Endothelial cell (in vitro differentiated cells): ENCODE data around the gene MT1A. TPM values are rescaled to one million over a fixed set of nuclear protein-coding genes. Genes with fewer than 3 reads are reported as not detected.

ENCODE experiments used
- DNase-seq: peaks from one replicate; pipeline ENCODE4 v3.0.0; 2021; ENCODE audit warnings: low spot score
- H3K27ac Mint-ChIP-seq: one replicate; pipeline ENCODE4 v1.8.0; 2021; ENCODE audit warnings: mixed read lengths, inconsistent platforms; ENCODE audit not compliant: unreplicated experiment
- H3K27me3 Mint-ChIP-seq: one replicate; pipeline ENCODE4 v1.8.0; 2021; ENCODE audit warnings: mild to moderate bottlenecking, moderate library complexity, mixed read lengths, inconsistent platforms; ENCODE audit not compliant: unreplicated experiment
- H3K36me3 Mint-ChIP-seq: one replicate; pipeline ENCODE4 v1.8.0; 2021; ENCODE audit warnings: mild to moderate bottlenecking, low read depth, mixed read lengths, inconsistent platforms; ENCODE audit not compliant: unreplicated experiment
- H3K4me1 Mint-ChIP-seq: one replicate; pipeline ENCODE4 v1.8.0; 2021; ENCODE audit warnings: mild to moderate bottlenecking, mixed read lengths, inconsistent platforms; ENCODE audit not compliant: unreplicated experiment
- H3K4me3 Mint-ChIP-seq: one replicate; pipeline ENCODE4 v1.8.0; 2021; ENCODE audit warnings: mild to moderate bottlenecking, mixed read lengths, inconsistent platforms; ENCODE audit not compliant: unreplicated experiment
- H3K9me3 Mint-ChIP-seq: one replicate; pipeline ENCODE4 v1.8.0; 2021; ENCODE audit warnings: mixed read lengths, inconsistent platforms; ENCODE audit not compliant: unreplicated experiment
- total RNA-seq: library from RNA; stranded (reverse); fragmentation: NEBNext Ultra II Directional; extraction: Animal tissue kit (Norgen Biotek cat#: 25700); gene quantifications from one replicate; pipeline ENCODE4 v1.2.1, GENCODE V29; 2021; ENCODE audit not compliant: unreplicated experiment
- TF ChIP-seq, protein P1 (sequence below): fragments of 200-600 bp; sonication (generic); IDR thresholded peaks from one replicate; pipeline ENCODE4 v1.5.0; 2021; ENCODE audit warnings: antibody characterized with exemption; ENCODE audit not compliant: unreplicated experiment

The MT1A gene
- total RNA-seq, 1 donor from 2014 or later = not detected

DNA sequence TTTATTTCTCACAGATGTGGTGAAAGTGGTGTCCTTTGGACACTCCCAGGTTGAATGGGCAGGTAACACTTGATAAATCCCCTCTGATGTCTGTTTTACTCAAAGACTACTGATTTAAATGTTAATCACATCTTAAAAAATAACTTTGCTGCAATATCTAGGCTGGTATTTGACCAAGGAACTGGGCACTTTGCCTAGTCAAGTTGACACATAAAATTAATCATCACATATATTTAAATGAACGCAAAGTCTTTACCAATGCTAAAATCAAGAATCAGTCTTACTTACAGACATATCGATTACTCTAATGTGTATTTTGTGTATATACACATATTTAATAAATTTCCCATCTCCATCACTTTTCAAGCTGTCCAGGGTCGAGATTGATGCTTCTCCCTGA lies 23.1 kb upstream of the MT1A start:
- H3K27me3 Mint-ChIP-seq = peaks cover 17% of the 10 kb centered on the region
- H3K4me3 Mint-ChIP-seq = no peak overlapping the region
- no peaks in the 10 kb centered on the region for H3K9me3 Mint-ChIP-seq
- peaks cover 6% of the 10 kb centered on the region for H3K4me1 Mint-ChIP-seq
- peaks cover 5% of the 10 kb centered on the region for H3K36me3 Mint-ChIP-seq
- TF ChIP-seq, protein P1, sequence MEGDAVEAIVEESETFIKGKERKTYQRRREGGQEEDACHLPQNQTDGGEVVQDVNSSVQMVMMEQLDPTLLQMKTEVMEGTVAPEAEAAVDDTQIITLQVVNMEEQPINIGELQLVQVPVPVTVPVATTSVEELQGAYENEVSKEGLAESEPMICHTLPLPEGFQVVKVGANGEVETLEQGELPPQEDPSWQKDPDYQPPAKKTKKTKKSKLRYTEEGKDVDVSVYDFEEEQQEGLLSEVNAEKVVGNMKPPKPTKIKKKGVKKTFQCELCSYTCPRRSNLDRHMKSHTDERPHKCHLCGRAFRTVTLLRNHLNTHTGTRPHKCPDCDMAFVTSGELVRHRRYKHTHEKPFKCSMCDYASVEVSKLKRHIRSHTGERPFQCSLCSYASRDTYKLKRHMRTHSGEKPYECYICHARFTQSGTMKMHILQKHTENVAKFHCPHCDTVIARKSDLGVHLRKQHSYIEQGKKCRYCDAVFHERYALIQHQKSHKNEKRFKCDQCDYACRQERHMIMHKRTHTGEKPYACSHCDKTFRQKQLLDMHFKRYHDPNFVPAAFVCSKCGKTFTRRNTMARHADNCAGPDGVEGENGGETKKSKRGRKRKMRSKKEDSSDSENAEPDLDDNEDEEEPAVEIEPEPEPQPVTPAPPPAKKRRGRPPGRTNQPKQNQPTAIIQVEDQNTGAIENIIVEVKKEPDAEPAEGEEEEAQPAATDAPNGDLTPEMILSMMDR = no peak
- DNase-seq = no peak
- no peak overlapping the region for H3K27ac Mint-ChIP-seq

DNA sequence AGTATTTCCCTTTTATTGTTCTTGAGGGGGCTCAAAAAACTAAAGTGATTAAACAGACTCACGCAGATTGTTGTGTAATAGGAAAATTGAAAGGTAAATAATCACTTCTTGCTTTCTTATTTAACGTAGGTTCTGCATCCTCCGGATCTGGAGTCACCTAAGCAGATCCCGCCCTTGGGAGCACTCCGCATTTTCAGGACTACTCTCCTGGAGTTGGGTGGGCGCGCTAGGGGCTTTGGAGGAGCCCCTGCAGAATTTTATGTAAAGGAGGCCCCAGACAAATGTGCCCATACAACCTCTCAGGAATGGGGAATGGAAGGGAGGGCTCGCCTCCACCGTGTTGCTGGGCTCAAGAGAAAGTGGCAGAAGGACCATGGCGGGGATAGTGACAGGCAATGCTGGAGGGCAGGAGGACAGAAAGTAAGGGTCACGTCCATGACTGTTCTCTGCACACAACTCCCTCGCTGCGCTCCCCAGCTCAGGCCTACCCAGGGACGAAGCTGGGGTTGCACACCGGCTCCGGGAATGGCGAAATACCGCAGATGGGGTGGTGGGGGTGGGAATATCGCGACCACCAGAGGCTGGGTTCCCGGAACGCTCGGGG lies 21.8 kb upstream of the MT1A start:
- no peak for DNase-seq
- Mint-ChIP-seq H3K27ac (no peak overlapping the region), H3K27me3 (peaks cover 17% of the 10 kb centered on the region), H3K36me3 (peaks cover 5% of the 10 kb centered on the region), H3K4me1 (peaks cover 5% of the 10 kb centered on the region), H3K4me3 (peak overlapping the region; percentile 47), H3K9me3 (no peaks in the 10 kb centered on the region)
- TF ChIP-seq, protein P1 = no peak

DNA sequence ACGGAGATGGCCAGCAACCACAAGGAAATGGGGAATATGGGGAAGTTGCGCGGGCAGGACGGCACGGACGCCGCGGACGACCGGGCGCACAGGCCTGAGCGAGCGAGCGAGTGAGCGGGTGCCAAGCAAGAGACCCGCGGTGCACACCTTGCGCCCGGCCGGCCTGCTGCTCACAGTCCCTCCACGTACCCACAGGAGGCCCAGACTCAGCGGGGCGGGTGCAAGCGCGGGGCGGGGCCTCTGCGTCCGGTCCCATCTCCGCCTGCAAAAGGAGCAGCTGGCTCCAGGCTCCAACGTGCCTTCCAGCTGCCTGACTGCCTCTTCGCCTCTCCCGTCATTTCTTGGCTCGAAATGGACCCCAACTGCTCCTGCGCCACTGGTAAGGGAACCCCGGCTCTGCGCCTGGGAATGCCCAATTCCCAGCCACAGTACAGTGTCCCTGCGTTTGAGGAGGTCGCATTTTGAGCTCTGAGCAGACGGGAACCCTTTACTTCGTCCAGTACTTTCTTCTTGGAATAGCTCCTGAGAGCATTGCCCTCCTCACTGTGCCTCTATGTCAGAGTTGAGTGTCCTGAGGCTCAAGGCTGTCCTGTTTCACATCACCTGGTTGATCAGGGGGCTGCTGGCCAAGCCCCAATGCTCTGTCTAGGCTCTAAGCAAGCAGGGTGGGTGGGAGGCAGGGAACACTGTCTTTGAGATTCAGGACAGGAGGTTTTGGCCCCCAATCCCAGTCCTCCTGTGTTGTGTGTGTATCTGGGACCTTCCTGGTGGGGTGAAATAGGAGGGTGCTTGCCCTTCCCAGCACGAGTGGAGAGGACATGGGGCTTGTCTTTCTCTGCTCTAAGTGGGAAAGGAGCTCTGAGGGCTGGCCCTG lies 21.0 kb upstream of the MT1A start:
- Mint-ChIP-seq H3K4me1 (peaks cover 5% of the 10 kb centered on the region), H3K27ac (no peak overlapping the region), H3K4me3 (peak overlapping the region; percentile 80), H3K9me3 (no peaks in the 10 kb centered on the region), H3K27me3 (peaks cover 17% of the 10 kb centered on the region), H3K36me3 (peaks cover 5% of the 10 kb centered on the region)
- TF ChIP-seq, protein P1 = no peak
- no peak for DNase-seq

DNA sequence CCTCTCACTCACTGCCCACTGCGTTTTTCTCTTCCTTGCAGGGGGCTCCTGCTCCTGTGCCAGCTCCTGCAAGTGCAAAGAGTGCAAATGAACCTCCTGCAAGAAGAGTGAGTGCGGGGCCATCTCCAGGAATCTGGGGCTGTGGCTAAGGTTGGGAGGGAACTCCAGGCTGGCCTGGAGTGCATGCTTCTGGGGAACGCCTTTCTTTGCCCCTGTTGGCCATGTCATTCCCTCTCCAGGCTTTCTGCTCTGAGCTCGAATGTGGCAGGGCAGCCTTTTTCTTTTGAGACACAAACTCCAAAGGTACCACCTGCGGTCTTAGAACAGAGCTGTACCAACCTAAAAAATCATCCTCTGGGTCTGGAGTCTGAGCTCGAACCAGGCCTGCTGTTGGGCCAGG lies 20.3 kb upstream of the MT1A start:
- Mint-ChIP-seq H3K27me3 (peaks cover 21% of the 10 kb centered on the region), H3K4me3 (no peak overlapping the region), H3K9me3 (no peaks in the 10 kb centered on the region), H3K36me3 (peaks cover 5% of the 10 kb centered on the region), H3K27ac (no peak overlapping the region), H3K4me1 (peaks cover 5% of the 10 kb centered on the region)
- no peak for DNase-seq
- TF ChIP-seq, protein P1 = no peak
